GM20431 (cell line): ENCODE data around the gene MTA2.

Source experiments
- in situ Hi-C: fragments of 300-500 bp; cut with MseI, MboI; formaldehyde crosslinking; loops from one replicate; pipeline ENCODE4 v1.15.0; 2020; ENCODE audit warnings: low sequenced_read_pairs; ENCODE audit not compliant: unreplicated experiment

Gene MTA2

GRCh38 chr11:62613291-62613778 is 11.7 kb upstream of the MTA2 start:
- in situ Hi-C loops: no loop called here

DNA sequence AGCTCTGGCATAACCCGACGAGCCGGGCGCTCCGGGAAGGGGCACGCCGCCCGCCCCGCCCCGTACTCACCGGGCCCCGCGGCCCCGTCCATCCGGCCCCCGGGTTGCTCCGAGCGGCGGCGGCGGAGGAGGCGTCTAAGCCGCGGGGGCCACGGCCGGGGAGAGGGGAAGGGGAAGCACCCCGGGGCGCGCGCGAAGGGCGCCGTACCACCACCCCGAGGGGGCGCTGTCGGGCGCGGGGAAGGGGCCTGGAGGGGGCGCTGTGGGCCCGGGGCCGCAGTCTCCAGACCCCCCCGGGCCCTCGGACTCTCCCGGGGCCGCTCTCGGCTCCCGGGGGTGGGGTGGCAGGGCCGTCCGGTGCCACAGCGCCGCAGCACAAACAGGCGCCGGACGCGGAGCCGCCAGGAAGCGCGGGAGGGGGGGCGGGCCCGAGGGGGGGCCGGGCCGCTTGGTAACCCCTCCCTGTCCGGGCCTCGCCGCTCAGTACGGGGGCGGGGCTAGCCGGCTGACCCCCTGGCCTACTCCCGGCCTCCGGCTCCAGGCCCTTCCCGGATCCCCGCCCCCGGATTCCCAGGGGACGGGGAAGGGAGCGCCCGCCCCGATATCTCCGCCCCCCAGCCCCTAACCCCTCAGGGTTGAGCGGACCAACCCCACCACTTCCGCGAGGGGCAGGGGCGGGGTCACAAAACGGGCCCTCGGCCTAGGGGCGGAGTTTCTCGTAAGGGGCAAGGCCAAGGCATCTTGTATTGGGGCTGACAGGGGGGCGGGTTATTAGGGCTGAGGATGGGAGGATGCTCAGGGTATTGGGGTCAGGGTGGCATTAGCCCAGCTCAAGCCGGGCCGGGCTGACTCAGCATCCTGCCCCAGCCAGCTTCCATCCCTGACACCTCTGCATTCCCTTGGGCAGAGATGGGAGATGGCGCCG is 11.0 kb upstream of the MTA2 start, which contains the start of the genes EML3 and ROM1:
EML3 (minus strand) TSS at position 410 of the 925 bp plus-strand sequence; CDS start at position 92, 318 bp downstream.
ROM1 (plus strand) TSS at position 892 of the 925 bp plus-strand sequence; CDS start at position 917, 25 bp downstream.
- in situ Hi-C loops: no loop called here

- in situ Hi-C loops: no loop called here
Measured at GRCh38 chr11:62611705-62612365, 10.2 kb upstream of the MTA2 start.

DNA sequence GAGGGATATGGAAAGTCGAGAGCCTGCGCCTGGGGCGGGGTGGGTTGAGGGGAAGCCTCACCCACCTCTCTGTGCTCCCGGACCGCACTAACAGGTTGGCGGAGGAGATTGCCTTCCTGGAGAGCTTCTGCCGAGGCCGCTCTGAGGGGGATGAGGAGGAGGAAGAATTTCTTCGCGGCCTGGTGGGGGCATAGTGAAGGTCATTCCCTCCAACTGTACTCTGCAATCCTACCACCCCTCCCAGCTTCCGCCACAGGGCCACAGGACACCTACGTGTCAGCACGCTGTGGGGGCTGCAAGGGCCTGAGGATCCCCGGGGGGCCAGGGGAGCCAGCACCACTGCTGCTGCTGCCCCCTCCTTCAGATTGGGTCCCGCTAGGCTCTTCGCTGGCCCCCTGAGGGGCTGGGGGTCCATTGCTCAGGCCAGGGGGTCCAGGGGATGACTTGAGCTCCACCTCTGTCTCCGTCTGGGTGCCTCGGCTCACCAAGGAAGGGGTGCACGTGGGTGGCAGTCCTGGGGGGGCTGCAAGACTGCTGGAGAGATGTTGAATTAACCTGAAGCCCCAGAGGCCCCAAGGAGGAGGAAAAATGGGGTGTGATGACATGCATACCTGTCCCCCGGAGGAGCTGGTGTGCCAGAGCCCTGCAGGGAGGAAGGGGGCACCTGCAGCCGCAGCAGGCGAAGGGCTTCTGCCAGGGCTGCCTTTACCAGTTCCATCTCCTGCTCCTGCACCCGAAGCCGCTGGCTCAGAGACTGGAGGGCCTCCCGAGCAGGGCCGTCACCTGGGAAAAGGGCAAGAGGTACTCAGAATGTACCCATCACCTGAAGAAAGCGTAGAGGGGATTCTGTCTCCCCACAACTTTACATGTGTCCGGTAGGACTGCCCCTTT is 9.4 kb upstream of the MTA2 start:
- in situ Hi-C loops: no loop called here

DNA sequence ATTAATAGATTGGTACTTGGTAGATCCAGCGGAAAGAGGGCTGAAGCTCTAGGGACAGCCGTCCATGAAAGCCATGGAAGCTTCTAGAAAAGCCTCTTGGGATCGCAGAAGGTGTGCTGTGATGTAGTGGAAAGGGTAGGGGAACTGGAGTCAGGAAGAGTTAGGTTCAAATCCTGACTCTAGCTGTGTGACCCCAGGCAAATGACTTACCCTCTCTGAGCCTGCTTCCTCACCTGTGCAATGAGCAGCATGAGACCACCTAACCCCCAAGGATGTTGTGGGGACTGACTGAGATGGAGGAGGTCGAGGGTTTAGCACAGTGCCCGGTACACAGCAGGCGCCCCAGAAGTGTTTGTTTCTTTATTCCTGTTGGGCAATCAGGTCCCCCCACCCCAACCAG is 8.7 kb upstream of the MTA2 start:
- in situ Hi-C loops: no loop called here

GRCh38 chr11:62608776-62609175 is 7.1 kb upstream of the MTA2 start:
- in situ Hi-C loops: no loop called here

DNA sequence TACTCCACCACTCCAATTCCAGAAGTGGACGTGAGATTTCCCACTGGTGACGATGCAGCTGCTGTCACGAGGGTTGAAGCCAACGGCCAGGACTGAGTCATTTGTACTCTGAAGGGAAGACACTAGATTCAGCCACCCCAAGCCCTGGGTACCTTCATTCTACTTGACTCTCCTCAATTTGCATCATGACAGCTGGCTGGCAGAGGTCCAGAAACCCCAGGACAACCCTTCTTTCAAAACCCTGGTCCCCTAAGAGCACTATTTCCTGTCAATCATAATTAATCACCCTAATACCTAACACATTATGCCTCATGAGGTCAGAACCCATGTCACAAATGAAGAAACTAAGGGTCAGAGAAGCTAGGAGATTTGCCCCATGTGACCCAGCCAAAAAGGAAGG is 6.0 kb upstream of the MTA2 start:
- in situ Hi-C loops: no loop called here

DNA sequence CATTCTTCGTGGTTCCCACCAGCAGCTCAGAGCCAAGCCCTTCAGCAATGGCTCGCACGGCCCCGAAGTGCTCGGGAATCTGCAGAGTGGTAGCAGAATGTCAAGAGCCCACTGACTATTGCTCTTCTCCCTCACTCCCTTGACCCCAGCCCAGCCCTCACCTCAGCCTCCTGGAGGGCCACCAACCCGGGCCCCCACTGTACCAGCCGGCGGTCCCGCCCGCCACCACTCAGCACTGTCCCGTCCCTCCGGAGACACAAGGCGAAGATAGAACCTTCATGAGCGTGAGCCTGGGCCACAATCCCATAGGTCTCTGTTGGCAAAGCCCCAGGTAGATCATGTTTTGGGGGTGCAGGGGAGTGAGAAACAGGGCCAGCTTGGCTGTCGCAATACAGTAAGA is 4.2 kb upstream of the MTA2 start:
- in situ Hi-C loops: no loop called here

DNA sequence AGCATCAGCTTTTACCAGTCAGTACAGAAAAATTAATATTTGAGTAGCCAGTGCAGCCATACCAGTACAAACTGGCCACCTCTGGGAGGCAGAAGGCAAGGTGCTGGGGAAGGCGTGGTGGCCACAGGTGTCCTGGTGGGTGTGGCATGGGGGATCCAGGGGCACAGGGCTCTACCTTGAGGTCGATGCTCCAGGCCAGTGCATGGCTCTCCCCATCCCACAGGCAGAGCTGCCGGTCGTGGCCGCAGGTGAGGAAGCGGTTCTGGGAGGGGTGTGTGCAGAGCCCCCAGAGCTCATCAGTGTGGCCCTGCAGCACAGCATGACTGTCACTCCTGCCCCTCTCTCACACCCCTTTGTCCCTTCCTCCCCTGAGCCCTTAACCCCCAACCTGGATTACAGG is 3.8 kb upstream of the MTA2 start:
- in situ Hi-C loops: no loop called here

DNA sequence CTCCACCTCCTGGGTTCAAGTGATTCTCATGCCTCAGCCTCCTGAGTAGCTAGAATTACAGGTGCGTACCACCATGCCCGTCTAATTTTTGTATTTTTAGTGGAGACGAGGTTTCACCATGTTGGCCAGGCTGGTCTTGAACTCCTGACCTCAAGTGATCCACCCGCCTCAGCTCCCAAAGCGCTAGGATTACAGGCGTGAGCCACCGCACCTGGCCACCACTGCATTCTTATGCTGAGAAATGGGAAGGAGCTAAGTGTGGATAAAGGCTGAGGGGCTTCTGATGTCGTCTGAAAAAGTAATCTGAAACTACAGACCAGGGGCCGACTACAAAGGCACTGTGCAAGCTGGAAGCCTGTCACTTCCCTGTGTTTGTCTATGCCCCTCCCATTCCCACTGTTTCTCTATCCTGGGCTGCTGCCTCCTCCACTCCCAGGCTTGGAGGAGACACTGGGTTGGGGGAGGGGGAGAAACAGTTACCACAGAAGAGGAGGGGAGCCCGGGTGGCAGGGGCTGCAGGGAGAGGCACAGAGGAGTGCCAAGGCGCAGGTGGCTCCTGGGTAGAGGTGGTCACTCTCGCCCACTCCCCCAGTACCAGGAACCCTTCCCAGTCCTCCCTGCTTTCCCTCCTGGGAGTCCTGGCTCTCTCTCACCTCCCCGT is 2.9 kb upstream of the MTA2 start:
- in situ Hi-C loops: no loop called here

- in situ Hi-C loops: no loop called here
Measured at GRCh38 chr11:62603776-62604299, 2.2 kb upstream of the MTA2 start.

DNA sequence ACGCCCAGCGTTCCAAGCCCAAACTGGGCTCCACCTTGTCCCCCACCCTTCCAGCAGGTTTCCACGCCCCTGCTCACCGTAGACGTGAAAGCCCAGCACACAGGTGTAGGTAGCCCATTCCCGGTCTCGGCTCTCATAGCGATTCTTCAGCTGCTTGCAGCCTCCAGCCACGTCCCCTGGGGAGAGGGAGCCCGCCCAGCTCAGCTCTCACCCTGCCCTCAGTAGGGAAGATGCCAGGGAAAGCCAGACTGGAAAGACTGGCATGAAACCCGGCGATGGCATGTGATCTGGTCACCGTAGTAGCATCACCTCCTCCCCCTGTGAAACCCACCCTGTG is 1.4 kb upstream of the MTA2 start:
- in situ Hi-C loops: no loop called here

- in situ Hi-C loops: no loop called here
Measured at GRCh38 chr11:62602141-62603071, 741 bp upstream of the MTA2 start.

DNA sequence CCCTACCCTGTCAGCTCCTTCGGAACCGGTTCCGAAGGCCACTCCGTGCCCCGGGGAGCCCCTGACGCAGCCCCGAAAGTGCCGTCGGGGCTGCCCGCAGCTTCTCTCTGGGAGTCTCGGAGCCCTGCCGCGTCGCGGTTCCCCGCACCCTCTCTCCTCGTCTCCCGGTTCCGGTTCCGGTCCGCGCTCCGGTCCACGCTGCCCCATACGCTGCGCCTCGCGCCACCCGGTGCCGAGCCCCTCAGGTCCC is 618 bp downstream of the MTA2 start:
- in situ Hi-C loops: no loop called here

DNA sequence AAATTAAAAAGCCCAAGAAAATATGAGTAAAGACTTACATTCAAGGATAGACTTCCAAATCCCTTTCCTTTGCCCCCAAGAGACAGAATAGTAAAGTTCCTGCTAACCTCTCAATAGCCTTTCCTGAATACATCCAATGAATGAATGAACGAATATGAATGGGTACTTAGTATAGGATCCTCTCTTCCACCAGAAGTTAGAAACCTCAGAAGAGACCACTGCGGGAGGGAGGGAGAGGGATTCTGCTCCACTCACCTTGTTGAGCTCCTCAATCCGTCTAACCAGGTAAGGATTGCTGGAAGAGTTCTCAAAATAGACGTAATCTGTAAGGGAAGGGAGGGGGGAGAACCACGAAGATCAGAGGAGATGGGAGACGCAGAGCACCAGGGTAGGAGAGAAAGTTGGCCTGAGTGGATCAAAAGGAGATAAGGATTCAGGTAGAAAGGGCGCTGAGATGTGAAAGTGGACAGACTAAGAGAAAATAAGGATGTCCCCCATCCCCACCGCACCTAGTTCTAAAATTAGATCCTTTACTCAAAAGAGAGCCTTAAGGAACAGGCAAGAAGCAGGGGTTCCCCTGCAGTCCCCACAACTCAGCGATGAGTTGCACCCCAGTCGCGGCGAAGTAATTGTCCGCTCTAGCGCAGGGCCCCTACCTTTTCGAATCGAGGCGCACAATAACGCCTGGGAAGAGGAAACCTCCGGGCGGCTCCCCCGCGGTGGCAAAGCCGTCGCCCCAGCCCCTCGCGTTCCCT is 1.1 kb downstream of the MTA2 start:
- in situ Hi-C loops: no loop called here

- in situ Hi-C loops: no loop called here
Measured at GRCh38 chr11:62599901-62600300, 1.8 kb downstream of the MTA2 start.

DNA sequence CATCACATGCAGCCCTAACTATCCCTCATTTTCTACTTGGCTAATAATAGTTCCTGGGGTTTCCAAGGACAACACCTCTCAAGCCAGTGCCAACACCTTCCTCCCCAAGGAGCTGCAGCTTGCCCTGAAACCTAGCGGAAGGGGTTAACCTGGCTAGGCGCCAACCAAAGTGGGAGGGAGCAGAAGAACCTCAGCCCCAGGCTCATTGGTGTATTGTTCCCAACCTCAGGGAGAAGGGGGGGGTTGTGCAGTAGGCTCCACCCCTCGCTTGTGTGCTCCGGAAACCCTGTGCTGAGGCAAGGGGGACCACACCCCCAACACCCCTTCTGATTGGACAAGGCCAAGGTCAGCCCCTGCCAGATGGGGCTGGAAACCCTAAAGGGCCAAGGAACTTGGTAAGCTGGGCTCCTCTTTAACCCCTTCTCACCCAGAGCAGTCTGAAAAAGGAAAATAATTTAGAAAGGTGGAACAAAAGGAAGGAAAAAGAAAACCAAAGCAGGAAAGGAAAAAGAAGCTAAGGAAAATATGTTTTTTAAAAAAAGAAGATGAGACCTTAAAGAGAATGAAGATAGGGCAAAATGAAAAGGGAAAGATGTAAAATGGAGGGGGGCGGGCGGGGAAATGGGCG is 2.5 kb downstream of the MTA2 start:
- in situ Hi-C loops: no loop called here

DNA sequence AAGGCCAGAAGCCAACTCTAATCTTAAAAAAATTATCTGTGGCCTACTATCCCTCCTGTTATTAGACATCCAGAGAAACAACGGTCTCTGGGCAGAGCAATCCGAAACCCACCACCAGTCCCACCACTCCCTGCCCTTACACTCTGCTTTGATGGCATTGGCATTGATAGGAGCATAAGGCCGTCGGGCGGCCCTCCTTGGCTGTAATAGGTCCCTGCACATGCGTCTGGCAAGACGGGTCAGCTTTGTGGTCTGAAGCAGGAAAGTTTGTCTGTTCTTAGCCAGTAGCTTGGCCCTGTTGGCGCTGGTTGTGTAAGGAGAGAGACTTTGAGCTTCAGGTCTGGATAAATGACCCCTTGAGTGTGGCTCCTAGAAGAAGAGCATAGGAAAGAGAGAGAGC is 6.5 kb downstream of the MTA2 start:
- in situ Hi-C loops: no loop called here
